ENCODE results near the gene ARID4B. TPM values are rescaled to one million over a fixed set of nuclear protein-coding genes. Genes with fewer than 3 reads are reported as not detected.

Gene ARID4B
- total and polyA plus RNA-seq, 2 donors (not counting 3 experiments of a cell fraction or from before 2014, with no cell fraction given): 6.7 to 40.7 TPM

DNA sequence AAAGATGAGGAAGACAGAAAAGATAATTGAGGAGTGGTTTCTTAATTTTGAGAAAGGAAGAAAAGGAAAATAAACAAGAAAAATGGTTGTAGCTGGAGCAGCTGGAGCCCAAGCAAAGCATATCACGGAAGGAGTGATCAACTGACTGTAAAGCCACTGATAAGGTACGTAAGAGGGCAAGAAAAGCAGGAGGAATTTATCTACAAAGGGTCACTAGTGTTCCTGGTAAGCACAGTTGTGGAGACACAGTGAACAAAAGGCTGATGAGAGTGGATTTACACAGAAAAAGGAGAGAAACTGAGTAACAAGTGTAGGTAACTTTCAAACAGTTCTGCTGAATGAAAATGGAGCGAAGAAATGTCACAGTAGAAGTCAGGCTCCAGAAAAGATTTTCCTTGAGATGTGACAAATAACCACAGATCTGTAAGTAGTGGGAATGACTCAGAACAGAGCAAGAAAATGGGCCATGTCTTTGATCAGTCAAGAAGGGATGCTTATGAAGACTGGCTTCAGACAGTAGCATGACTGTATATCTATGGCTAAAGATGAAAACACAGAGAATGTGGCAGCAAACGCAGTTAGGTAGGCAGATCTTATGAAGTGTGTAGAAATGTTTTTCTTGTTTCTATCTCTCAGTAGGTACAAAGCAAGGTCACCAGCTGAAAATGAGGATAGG, 121.3 kb downstream of the ARID4B start:
- DNase-seq (ENCODE audit: low read depth, low spot score): no peak
- no peak overlapping the region for H3K9ac ChIP-seq (replicated peaks; ENCODE audit: extremely low read depth, insufficient read depth, low read length)
- H3K9me1 ChIP-seq (replicated peaks; ENCODE audit: control insufficient read depth, extremely low read depth, insufficient read depth, low read length): no peaks in the 10 kb centered on the region
- peaks cover 1 to 2% of the 10 kb centered on the region in 2 experiments for H3K36me3 ChIP-seq (ENCODE audit: control insufficient read depth in 2 of 2, extremely low read depth in 1 of 2, insufficient read depth in 2 of 2, low read length in 2 of 2)
- H3K27ac ChIP-seq (ENCODE audit: insufficient read depth, low read depth, low read length): no peak overlapping the region
- ChIA-PET CTCF (interaction anchor here (0.5 kb wide), 1 partner anchor 61 kb away, joined by 4 read pairs; no protein-coding TSS in a partner anchor), POLR2A (no interaction called here)
- H3K4me1 ChIP-seq (ENCODE audit: control insufficient read depth, extremely low read depth, insufficient read depth, low read length): no peaks in the 10 kb centered on the region
- intact Hi-C loops (cut with micrococcal nuclease) (no loop called here), dilution Hi-C loops (cut with MboI; ENCODE audit: extremely low pct_ligation_motif_present, low sequenced_read_pairs) (no loop called here)
- H3K79me2 ChIP-seq (ENCODE audit: control insufficient read depth, insufficient read depth, low read length): no peaks in the 10 kb centered on the region
- no peak overlapping the region for H3K4me2 ChIP-seq (ENCODE audit: insufficient read depth, low read length)
- no peak overlapping the region for H2AFZ ChIP-seq (ENCODE audit: low read depth, low read length)
- TF ChIP-seq MYC (IDR thresholded peaks at IDR 0.05; ENCODE audit: low read depth, low read length) (no peak), FOS (IDR thresholded peaks at IDR 0.05; ENCODE audit: borderline replicate concordance, insufficient read depth, low read length) (no peak), GATA2 (IDR thresholded peaks at IDR 0.05; ENCODE audit: insufficient read depth, insufficient read length, low read depth, low read length) (no peak), POLR2AphosphoS5 (IDR thresholded peaks at IDR 0.05; ENCODE audit: insufficient read depth, low read depth, low read length) (no peak), EZH2 (IDR thresholded peaks at IDR 0.05; ENCODE audit: borderline replicate concordance, low read depth, low read length, severe bottlenecking) (no peak)
- TF ChIP-seq, protein P1, sequence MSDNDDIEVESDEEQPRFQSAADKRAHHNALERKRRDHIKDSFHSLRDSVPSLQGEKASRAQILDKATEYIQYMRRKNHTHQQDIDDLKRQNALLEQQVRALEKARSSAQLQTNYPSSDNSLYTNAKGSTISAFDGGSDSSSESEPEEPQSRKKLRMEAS (IDR thresholded peaks at IDR 0.05; ENCODE audit: insufficient read depth, insufficient read length): no peak
- TF ChIP-seq, protein P2, sequence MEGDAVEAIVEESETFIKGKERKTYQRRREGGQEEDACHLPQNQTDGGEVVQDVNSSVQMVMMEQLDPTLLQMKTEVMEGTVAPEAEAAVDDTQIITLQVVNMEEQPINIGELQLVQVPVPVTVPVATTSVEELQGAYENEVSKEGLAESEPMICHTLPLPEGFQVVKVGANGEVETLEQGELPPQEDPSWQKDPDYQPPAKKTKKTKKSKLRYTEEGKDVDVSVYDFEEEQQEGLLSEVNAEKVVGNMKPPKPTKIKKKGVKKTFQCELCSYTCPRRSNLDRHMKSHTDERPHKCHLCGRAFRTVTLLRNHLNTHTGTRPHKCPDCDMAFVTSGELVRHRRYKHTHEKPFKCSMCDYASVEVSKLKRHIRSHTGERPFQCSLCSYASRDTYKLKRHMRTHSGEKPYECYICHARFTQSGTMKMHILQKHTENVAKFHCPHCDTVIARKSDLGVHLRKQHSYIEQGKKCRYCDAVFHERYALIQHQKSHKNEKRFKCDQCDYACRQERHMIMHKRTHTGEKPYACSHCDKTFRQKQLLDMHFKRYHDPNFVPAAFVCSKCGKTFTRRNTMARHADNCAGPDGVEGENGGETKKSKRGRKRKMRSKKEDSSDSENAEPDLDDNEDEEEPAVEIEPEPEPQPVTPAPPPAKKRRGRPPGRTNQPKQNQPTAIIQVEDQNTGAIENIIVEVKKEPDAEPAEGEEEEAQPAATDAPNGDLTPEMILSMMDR (IDR thresholded peaks at IDR 0.05; ENCODE audit: extremely low read depth in 1 of 2, insufficient read depth in 1 of 2, low read depth in 1 of 2, low read length in 2 of 2): no peak
- no peak overlapping the region for H3K4me3 ChIP-seq (replicated peaks in 1 of 3; ENCODE audit: insufficient read depth in 1 of 3, low read depth in 1 of 3, low read length in 3 of 3)
- no peak for FAIRE-seq
- no peaks in the 10 kb centered on the region for H3K27me3 ChIP-seq (ENCODE audit: control insufficient read depth in 2 of 2, insufficient read depth in 2 of 2, low read length in 2 of 2)
- no peaks in the 10 kb centered on the region for H3K9me3 ChIP-seq (replicated peaks; ENCODE audit: control insufficient read depth, insufficient read depth, low read length)
- BruUV-seq (replicated peaks): no TSS peak
- H4K20me1 ChIP-seq (replicated peaks; ENCODE audit: control insufficient read depth, extremely low read depth, insufficient read depth, low read length): no peaks in the 10 kb centered on the region
